HG03159 (cell line): ENCODE data around the gene ZBTB16.

Experiments
- ATAC-seq: cut with Tn5 transposase; IDR thresholded peaks from one replicate; pipeline ENCODE4 v1.9.1; 2021; ENCODE audit warnings: mild to moderate bottlenecking, moderate library complexity; ENCODE audit not compliant: unreplicated experiment

ZBTB16 gene

DNA sequence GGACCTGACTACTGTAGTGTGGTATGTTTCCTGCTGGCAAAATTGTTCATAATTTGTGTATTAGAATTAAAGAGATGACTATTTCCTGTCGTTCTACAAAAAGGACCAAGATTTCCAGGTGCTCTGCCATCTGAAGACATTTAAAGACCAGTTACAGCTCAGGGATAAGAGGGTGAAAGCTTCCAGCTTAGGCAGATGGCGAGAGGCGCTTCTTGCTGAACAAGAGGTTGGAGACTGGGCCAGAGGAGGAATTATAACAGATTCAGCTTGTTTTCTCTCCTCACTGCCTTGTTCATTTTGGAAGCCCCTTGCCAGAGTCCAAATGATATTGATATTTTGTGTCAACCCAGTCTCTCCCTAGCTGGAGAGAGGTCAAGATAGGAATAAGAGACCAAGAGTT lies 213.6 kb downstream of the ZBTB16 start:
- no peak for ATAC-seq

DNA sequence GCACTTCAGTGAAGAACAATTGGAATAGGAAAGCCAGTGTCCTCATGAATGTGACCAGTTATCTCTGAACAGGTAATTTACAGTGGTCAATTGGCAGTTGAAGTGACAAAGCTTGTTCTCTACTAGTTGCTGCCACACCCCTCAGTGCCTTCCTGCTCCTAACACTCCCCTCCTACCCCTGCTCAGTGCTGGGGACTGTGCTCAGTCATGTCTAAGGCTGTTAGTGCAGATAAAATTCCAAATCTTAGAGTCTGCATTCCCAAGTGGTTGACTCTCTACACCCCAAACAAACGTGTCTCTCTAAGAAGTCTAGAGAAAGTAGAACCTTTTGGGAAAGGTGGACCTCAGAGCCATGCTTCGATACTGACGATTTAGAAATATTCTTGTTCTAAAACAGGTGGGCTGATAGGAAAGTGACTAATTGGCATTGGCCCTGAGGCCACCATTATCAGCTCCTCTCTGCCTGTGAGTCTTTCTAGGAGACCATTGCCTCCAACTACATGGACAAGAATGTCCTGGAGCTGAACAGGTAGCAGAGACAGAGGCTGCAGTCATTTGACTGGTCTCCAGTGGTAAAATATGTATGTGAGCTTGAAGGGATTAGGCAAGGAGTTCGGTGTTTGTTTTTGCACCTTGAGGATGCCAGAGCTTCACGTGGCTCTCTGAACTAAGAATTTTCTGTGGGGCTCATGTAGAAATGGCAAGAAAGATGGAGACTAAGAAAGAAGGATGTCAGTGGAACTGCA lies 214.6 kb downstream of the ZBTB16 start:
- ATAC-seq = no peak

DNA sequence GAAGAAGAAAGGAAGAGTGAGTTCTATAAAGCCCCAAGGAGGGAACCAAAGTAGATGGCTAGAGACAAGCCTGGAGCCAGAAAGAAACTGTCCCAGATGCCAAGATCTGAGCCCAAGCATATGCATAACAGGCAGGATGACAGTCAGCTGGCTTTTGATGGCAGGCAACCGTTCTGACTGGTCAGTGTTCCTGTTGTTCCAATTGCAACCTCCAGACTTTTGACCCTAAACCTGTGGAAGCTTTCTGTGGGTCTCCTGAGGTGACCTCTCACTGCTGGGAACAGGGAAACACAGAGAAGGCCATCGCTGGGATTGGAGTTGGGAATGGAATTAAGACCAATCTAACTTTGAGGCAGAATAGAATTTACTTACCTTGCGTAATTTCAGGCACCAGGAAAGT lies 215.1 kb downstream of the ZBTB16 start:
- no peak for ATAC-seq

DNA sequence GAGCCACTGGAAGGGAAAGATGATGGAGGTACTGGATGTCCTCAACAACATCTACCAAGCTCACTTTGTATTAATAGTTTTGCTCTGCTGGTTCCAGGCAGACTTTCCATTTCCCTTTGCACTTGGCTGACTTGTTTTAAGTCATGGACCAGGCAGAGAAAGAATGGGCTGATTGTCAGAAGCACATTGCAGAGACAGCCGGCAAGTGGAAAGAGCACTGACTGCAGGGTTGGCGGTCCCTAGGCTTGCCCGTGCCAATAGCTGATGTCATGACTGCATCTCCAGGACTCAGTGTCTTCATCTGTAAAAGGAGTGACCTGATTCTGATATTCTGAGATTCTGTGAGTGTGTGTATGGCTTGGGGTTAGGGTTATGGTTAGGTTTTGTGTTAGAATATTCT lies 215.8 kb downstream of the ZBTB16 start:
- no peak for ATAC-seq

DNA sequence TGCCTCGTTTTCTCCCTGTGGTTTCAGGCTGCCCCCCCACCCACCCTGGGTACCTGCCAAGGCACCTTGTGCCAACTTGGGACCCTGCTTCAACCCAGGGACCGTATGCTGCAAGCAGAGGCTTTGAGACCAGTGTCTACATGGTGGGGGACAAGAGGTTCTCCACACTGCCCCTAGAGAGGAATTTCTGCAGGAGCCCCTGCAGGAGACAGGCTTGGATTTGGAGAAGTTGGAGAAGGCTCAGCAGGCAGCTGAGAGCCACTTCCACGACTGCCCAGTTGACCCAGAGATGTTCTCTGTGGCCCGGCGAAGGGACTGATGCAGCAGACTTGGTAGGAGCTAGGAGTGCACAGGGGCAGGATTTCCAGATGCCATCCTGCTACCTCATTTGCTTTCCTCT lies 216.6 kb downstream of the ZBTB16 start:
- ATAC-seq = no peak

DNA sequence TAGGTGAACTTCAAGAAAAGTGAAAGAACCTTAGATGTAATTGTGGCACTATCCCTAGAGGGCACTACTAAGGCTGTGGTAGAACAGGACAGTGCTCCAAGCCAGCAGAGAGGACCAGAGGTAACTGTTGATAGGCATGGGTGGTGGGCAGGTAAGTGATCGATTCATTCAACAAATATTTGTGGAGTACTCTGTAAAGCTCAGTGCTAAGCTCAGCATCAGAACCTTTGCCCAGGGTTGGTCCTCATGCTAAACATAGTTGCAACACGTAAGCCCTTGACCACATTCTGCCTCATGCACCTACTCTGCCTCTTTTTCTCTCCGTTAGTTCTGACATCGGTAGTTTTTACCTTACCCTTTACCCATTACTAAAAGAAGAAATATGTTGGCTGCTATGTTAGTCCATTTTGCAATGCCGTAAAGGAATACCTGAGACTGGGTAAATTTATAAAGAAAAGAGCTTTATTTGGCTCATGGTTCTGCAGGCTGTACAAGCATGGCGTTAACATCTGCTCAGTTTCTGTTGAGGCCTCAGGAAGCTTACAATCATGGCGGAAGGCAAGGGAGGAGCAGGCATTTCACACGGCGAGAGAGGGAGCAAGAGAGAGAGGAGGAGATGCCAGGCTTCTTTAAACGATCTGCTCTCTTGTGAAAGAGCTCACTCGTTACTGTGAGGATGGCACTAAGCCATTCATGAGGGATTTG lies 218.3 kb downstream of the ZBTB16 start:
- ATAC-seq = no peak

DNA sequence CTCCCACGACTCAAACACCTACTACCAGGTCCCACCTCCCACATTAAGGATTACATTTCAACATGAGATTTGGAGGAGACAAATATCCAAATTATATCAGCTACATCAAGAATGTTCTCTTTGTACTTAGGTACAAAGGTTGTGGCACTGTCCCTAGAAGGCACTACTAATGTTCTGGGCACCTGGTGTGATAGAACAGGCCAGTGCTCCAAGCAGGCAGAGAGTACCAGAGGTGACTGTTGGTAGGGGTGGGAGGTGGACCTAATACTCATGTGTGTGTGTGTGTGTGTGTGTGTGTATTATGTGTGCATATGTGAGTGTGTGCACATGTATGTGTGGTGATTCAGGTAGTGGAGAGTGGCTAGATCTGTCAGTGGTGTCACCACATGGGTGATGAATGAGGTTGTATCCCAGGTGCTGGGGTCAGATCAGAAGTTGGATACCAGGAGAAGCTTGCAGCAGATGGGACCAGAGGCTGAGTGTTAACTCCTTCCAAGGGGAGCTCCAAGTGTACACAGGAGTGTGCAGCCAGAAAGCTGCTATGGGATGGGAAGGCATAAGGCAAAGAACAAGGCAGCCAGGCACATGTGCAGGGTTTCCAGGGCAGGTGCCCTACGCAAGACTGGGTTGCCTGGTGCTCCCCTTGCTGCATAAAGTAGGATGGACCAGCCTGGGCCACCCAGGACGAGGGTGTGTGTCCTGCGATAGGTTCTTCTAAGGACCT lies 219.0 kb downstream of the ZBTB16 start:
- ATAC-seq = no peak

DNA sequence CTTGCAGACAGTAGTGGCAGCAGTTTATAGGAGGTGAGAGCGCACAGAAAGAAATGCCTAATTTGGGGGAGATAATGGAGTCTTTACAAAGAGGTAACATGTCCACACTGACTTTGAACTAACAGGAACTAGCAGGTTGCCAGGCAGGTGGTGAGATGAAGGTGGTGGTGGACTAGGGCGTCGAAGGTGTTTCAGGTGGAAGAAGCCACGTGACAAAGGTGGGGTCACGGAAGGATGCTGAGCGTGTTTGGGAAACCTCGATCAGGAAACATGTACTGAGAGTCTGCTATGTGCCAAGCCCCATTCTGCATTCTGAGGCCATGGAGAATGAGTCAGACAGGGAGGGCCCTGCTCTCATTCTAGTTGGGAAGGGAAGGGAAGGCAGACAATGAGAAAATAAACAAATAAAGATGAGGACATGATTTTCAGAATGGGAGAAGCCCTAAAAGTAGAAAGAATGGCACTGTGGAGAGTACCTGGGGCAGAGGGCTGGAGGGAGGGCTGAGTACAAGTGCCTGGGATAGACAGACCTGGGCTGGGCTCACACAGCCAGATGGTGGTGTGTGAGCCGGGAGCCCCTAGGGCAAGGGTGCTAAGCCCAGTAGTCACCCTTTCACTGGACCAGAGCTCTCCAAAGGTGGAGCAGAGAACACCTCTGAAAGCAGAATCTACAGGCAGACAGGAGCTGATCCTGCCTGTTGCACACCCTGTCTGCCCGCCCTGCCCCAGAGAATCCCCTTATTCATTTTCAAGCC lies 220.5 kb downstream of the ZBTB16 start:
- ATAC-seq = no peak

DNA sequence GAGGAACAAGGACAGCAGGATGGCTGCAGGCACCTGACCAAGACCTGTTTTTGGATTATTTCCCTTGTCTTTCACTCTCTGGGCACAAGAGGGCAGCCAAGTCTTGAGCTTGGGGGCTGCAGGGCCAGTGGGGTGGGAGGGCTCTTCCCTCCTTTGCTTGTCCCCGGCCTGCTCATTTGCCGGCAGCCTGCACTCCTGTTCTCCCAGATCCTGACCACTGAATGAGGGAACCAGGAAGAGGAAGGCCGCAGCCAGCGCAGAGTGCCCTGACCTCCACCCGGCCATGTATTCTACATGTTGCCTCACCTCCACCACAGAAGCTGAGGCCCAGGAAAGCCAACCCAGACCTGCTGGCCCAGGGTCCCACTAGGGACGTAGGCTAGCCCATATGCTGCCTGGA lies 221.2 kb downstream of the ZBTB16 start:
- ATAC-seq = no peak

DNA sequence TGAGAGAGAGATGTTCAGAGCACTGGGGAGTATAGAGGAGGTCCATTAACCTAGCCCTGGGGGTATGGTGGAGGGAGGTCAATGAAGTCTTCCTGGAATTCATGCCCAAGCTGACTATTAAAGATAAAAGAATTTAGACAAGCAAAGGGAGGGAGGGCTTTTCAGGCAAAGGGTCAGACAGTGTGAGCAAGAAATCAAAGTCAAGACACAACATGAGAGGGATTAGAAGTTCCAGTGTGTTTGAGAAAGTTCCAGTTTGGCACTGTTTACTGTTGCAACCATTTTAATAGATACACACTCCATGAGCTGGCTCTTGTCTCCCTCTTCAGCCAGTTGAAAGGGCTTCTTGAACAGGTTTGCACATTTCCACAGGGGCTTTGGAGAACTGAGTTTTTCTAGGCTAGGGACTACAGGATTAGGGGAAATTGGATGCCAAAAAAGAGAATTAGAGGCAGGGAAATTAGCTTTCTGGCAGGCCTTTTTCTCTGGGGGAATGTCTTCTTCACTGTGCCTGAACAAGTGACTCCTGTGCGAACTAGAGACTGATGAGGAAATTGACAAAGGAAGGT lies 222.0 kb downstream of the ZBTB16 start:
- no peak for ATAC-seq

DNA sequence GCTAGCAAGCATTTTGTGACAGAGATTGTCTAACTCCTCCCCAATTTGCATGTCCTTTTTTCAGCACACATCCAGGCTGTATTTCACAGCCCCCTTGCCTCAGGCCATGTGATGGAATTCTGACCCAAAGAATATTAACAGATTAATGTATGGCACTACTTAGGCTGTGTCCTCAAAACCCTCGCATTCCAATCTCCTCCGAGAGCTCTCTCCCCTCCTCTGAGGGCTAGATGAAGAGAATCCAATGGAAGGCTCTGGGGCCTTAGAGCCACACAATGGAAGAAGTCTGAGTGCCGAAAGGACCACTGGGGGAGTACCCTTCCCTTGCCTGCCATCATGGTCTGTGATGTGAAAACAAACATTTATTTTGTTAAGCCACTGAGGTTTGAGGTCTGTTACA lies 223.0 kb downstream of the ZBTB16 start:
- no peak for ATAC-seq

DNA sequence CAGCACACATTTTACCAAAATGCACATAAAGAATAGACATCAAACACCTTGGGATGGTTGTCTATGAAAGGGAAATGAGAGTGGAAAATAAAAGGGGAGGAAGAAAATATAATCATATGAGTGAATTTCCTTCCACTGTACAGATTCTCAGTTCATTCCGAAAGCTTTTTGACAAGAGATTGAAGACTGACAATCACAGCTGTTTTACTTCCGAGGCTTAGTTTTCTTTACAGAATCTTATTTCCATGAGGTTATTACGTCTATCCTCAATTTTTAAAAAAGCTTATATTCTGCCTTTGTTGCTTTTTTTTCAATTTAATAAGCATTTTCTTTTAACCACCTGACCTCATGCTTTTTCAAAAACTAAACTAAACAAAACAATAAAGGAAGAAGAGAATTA lies 223.9 kb downstream of the ZBTB16 start:
- no peak for ATAC-seq

DNA sequence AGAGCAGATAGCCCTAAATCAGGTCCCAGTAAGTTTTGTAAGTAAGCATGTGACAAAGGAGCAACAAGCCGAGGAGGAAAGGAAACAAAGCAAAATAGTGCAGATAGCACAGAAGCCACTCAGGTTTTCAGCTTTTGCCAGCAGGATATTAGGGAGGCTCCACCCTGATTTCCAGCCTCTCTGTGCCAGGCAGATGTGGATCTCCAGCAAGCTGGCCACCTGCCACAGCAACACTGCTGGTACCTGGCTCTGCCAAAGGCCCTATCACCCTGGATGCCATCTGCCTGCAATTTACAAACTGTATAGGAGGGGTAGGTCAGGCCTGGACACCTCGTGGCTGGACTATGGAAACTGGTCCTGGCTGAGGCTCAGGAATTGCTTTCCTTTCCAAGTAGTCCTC lies 224.5 kb downstream of the ZBTB16 start:
- no peak for ATAC-seq

DNA sequence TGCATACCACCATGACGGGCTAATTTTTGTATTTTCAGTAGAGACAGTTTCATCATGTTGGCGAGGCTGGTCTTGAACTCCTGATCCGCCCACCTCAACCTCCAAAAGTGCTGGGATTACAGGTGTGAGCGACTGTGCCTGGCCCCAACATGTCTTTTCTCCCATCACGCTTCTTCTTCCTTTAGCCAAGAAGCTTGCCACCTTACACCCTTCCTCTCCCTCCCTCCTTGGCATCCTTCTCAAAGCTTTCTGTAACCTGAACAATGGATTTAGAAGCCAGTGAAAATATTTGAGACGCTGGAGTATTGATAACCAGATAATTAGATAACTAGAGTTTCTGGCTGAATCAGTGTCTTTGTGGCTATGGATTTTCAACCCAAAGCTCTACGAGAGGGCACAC lies 225.4 kb downstream of the ZBTB16 start:
- no peak for ATAC-seq

DNA sequence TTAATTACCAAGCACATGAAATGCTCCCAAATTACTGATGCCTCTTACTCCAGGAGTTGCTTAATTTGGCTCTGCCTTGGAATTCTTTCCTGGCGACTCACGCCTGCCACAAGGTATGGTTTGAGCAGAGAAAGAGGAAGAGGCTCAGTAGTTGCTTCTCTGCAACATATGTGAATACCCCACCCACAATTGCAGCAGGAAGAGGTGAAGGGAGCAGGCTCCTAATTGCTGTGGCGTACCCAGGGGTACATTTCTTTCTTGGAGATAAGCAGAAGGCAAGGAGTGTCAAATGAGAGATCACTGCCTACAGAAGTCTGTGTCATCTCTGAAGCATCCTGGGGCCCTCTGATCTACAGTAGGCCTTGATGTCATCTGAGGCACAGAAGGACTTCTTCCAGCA lies 226.1 kb downstream of the ZBTB16 start:
- ATAC-seq = no peak

DNA sequence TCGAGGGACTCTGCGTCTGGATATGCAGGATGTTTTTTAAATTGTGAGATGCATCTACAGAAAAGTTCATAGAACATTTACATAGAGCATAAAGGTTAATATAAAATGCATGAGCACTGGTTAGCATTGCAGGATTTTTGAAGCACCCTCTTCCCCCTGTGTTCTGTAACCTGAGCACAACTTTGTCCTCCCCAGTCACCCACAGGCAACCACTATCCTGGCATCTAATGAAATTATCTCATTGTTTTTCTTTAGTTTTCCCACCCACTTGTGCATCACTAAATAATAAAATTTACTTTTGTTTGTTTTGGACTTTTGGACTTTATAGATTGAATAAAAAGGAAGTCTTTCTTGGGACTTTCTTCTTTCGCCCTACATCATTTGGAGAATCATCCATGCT lies 226.7 kb downstream of the ZBTB16 start:
- ATAC-seq = no peak

DNA sequence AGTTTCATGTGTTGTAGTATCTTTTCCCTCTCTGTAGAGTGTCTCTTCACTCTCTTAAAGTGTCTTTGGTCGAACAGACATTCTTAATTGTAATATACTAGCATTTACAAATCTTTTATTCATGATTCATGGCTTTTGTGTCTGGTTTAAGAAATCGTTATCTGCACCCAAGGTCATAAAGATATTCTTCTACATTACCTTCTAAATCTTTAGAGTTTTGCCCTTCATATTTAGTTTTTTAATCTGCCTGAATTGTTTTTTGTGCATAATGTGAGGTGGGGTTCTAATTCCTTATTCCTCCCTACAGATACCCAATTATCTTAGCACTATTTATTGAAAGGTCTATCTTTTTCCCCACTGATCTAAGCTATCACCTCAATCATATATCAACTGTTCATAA lies 227.6 kb downstream of the ZBTB16 start:
- ATAC-seq = no peak

DNA sequence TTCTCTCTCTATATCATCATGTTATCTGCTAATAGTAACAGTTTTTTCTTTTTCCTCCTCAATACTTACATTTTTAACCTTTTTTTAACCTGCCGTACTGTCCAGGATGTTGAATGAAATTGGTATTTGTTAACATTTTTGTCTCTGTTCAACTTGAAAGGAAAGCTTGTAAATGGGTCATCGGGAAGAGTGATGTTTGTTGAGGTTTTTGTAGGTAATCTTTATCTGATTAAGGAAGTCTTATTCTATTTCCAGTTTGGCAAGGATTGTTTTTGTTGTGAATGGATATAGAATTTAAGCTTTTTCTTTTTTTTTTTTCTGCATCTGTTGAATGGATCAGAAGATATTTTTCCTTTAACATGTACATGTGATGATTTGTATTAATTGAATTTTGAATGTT lies 228.6 kb downstream of the ZBTB16 start:
- ATAC-seq = no peak

DNA sequence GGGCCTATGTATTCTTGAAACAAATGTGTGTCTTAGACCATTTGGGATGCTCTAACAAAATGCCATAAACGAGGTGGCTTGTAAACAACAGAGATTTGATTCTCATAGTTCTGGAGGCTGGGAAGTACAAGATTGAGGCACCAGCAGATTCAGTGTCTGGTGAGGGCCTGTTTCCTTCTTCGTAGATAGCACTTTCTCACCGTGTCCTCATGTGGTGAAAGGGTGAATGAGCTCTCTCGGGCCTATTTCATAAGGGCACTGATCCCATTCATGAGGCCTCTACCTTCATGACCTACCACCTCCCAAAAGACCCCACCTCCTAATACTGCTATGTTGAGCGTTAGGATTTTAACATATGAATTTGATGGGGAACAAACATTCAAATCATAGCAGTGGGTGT lies 230.3 kb downstream of the ZBTB16 start:
- ATAC-seq = no peak

DNA sequence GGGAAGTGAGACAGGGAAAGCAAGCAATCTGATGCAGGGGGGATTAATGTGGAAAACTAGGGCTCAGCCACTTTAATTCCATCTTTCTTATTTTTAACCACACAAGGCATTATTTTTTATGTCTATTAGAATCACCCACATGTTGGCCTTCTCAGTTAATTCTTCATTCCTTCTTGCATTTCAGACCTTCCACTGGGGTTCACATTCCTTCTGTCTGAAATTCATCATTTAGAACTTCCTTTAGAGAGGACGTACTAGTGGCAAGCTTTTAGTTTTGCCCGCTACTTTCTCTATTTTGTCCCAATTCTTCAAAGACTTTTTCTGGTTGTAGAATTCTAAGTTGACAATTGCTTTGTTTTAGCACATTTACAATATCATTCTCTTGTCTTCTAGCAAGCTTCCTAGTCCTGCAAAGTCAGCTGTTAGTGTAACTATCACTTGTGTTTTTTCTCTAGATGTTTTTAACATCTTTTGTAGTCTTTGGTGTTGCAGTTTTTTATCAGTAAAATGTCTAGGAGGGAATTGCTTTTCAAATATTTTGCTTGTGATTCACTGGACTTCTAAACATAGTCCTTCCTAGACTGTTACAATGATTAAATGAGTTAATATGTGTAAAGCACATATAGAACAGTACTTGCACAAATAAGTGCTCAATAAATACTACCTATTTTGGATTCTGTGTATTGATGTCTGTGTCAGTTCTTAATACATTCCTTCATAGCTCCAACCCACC lies 231.2 kb downstream of the ZBTB16 start:
- no peak for ATAC-seq
